Breast epithelium (tissue), 4 donors: Measurements from ENCODE around the gene FBXO15. TPM values are rescaled to one million over a fixed set of nuclear protein-coding genes. Genes with fewer than 3 reads are reported as not detected.

ENCODE experiments used
- DNase-seq, 2 donors: peaks; one replicate each; pipeline ENCODE4 v3.0.0-alpha.2; 2019; ENCODE audit warnings: low spot score in 2 of 2
- H3K27ac ChIP-seq, 2 donors: fragments of 200-600 bp; sonication (generic) in 1 of 2; one replicate each; pipeline ENCODE4 v1.5.1; 2016 to 2019; ENCODE audit warnings: mild to moderate bottlenecking in 1 of 2
- H3K27me3 ChIP-seq, 2 donors: fragments of 200-600 bp; sonication (generic) in 1 of 2; one replicate each; pipeline versions ENCODE4 v1.5.1 to v1.6.0; 2017 to 2019; ENCODE audit warnings: control low read depth in 1 of 2, mild to moderate bottlenecking in 1 of 2
- H3K36me3 ChIP-seq: fragments of 200-600 bp; one replicate; pipeline ENCODE4 v1.5.1; 2019
- H3K4me1 ChIP-seq, 2 donors: fragments of 200-600 bp; sonication (generic); one replicate each; pipeline ENCODE4 v1.5.1; 2016 to 2019; ENCODE audit warnings: control low read depth in 1 of 2
- H3K4me3 ChIP-seq, 3 donors: fragments of 200-600 bp; sonication (generic); 1 replicate in 2 of 3; 2 replicates in 1 of 3; pipeline ENCODE4 v1.5.1; 2016 to 2019; ENCODE audit warnings: mild to moderate bottlenecking in 3 of 3, moderate library complexity in 2 of 3
- H3K9me3 ChIP-seq, 2 donors: fragments of 200-600 bp; sonication (generic) in 1 of 2; one replicate each; pipeline ENCODE4 v1.5.1; 2016 to 2019; ENCODE audit warnings: control low read depth in 1 of 2
- CTCF ChIP-seq, 3 donors: fragments of 450-650 bp; IDR thresholded peaks; one replicate each; pipeline ENCODE4 v1.5.1; 2016 to 2017; ENCODE audit warnings: antibody characterized with exemption in 3 of 3, mild to moderate bottlenecking in 3 of 3, moderate library complexity in 3 of 3
- POLR2A ChIP-seq: fragments of 450-650 bp; IDR thresholded peaks from one replicate; pipeline ENCODE4 v1.6.1; 2016; ENCODE audit warnings: antibody characterized with exemption, mild to moderate bottlenecking, moderate library complexity
- POLR2AphosphoS5 ChIP-seq, 3 donors: sonication (generic); formaldehyde crosslinking; IDR thresholded peaks; one replicate each; pipeline ENCODE4 v1.6.1; 2017; ENCODE audit warnings: antibody characterized with exemption in 3 of 3
- intact Hi-C: fragments of 100-400 bp; cut with DNase I; formaldehyde crosslinking; loops from one replicate; pipeline ENCODE4 v1.15.1; 2023; ENCODE audit warnings: low total_unique reads
- total RNA-seq, 3 donors: library from RNA; depleted of rRNA; stranded (reverse); fragments of >200 nt; gene quantifications; one replicate each; pipeline ENCODE4 v1.1.0, GENCODE V29; 2016

The FBXO15 gene
- total RNA-seq, 3 donors from 2014 or later, result 0.64 to 1.3 (median 0.73) TPM

DNA sequence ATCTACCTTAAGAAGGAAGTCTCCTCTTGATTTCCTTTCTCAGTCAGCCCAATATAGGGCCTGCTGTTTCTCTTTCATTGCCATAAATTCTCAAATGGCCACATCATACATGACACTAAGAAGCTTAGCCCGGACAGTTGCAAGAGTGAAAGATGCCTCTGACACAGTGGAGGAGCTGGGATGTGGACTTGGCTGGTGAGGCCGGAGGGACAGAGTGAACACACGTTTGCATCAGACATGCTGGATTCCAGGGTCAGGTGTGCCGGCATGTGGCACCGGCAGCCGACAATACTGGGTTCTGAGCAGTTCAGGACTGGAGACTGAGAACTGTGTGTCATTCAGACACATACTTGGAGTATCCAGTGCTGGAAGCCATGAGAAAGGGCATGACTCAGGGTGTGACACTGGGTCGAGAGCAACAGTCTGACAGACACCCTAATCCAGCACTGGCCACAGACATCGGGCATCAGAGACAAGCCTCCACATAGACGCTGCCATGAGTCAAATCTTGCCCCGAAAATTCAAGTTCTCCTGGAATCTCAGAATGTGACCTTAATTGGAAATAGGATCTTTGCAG, 32.1 kb upstream of the FBXO15 start:
- H3K4me3 ChIP-seq, result no peak overlapping the region
- H3K27me3 ChIP-seq, result peaks cover 0 to 4% of the 10 kb centered on the region in 2 donors
- intact Hi-C loops, result no loop called here

GRCh38 chr18:74178884-74179283, 31.2 kb upstream of the FBXO15 start:
- TF ChIP-seq POLR2A (no peak), CTCF (IDR thresholded peaks at IDR 0.05) (no peak), POLR2AphosphoS5 (IDR thresholded peaks at IDR 0.05) (no peak)
- no peak for DNase-seq
- Histone ChIP-seq H3K36me3 (no peaks in the 10 kb centered on the region), H3K27me3 (peaks cover 0 to 4% of the 10 kb centered on the region in 2 donors), H3K4me1 (no peaks in the 10 kb centered on the region), H3K9me3 (no peaks in the 10 kb centered on the region), H3K27ac (no peak overlapping the region), H3K4me3 (no peak overlapping the region)
- intact Hi-C loops, result no loop called here

More for the DNA sequence above, 32.1 kb upstream of the FBXO15 start:
- no peaks in the 10 kb centered on the region for H3K9me3 ChIP-seq
- DNase-seq, result no peak
- TF ChIP-seq CTCF (IDR thresholded peaks at IDR 0.05) (no peak), POLR2A (no peak), POLR2AphosphoS5 (IDR thresholded peaks at IDR 0.05) (no peak)
- H3K27ac ChIP-seq, result no peak overlapping the region
- no peaks in the 10 kb centered on the region for H3K36me3 ChIP-seq
- no peaks in the 10 kb centered on the region for H3K4me1 ChIP-seq

GRCh38 chr18:74175658-74176057, 28.0 kb upstream of the FBXO15 start:
- no peak for TF ChIP-seq POLR2AphosphoS5 (IDR thresholded peaks at IDR 0.05)
- no peak for TF ChIP-seq CTCF (IDR thresholded peaks at IDR 0.05)
- no peak for TF ChIP-seq POLR2A
- Histone ChIP-seq H3K27ac (no peak overlapping the region), H3K4me1 (no peaks in the 10 kb centered on the region), H3K36me3 (no peaks in the 10 kb centered on the region), H3K9me3 (no peaks in the 10 kb centered on the region), H3K27me3 (peaks cover 0 to 4% of the 10 kb centered on the region in 2 donors), H3K4me3 (no peak overlapping the region)
- intact Hi-C loops, result no loop called here
- DNase-seq, result no peak

DNA sequence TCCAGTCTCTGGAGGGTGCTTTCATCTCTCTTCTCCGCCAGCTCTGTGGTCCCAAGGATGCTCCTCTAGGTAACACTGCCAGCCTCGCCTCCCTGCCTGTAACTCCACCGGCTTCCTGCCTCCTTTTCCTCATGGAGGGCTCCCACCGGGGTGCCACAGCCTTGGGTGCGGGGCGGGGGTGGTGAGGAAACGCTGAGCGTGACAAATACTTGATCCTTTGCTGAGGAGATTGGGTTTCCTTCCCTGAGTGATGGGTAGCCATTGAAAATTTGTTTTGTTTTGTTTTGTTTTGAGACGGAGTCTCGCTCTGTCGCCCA, 25.8 kb upstream of the FBXO15 start:
- Histone ChIP-seq H3K27ac (no peak overlapping the region), H3K27me3 (peaks cover 0 to 4% of the 10 kb centered on the region in 2 donors), H3K4me3 (no peak overlapping the region), H3K4me1 (no peaks in the 10 kb centered on the region), H3K9me3 (no peaks in the 10 kb centered on the region), H3K36me3 (no peaks in the 10 kb centered on the region)
- intact Hi-C loops, result no loop called here
- TF ChIP-seq POLR2A (no peak), POLR2AphosphoS5 (IDR thresholded peaks at IDR 0.05) (no peak), CTCF (IDR thresholded peaks at IDR 0.05) (no peak)
- DNase-seq, result no peak

- Histone ChIP-seq H3K27ac (no peak overlapping the region), H3K4me3 (peak overlapping the region in 2 of 3 donors; percentile 35 to 43), H3K27me3 (peaks cover 0 to 4% of the 10 kb centered on the region in 2 donors), H3K36me3 (no peaks in the 10 kb centered on the region), H3K4me1 (no peaks in the 10 kb centered on the region), H3K9me3 (no peaks in the 10 kb centered on the region)
- TF ChIP-seq CTCF (IDR thresholded peaks at IDR 0.05) (no peak), POLR2AphosphoS5 (IDR thresholded peaks at IDR 0.05) (no peak), POLR2A (no peak)
- intact Hi-C loops, result no loop called here
- no peak for DNase-seq
Observed at GRCh38 chr18:74172697-74173433, 25.2 kb upstream of the FBXO15 start.
